IPS-18a (cell line): ENCODE data around the gene CUL3.
"Not testable (repeated sequence)": the region's sequence is repeated elsewhere in the genome, so short reads cannot be mapped to it uniquely, and the experiment has no call there.

Source experiments
- H3K27ac ChIP-seq: one replicate; pipeline ENCODE4 v1.5.1; 2013; ENCODE audit warnings: low read length
- H3K27me3 ChIP-seq: one replicate; pipeline ENCODE4 v1.6.1; 2013; ENCODE audit warnings: mild to moderate bottlenecking, low read length; ENCODE audit not compliant: control insufficient read depth, insufficient read depth
- H3K36me3 ChIP-seq: one replicate; pipeline ENCODE4 v1.6.1; 2013; ENCODE audit warnings: low read depth, low read length; ENCODE audit not compliant: control insufficient read depth
- H3K4me1 ChIP-seq: one replicate; pipeline ENCODE4 v1.6.1; 2013; ENCODE audit warnings: low read depth, low read length; ENCODE audit not compliant: control insufficient read depth
- H3K4me3 ChIP-seq: one replicate; pipeline ENCODE4 v1.5.1; 2013; ENCODE audit warnings: low read length
- H3K9ac ChIP-seq: one replicate; pipeline ENCODE4 v1.6.1; 2013; ENCODE audit warnings: mild to moderate bottlenecking, low read length, moderate library complexity
- H3K9me3 ChIP-seq: one replicate; pipeline ENCODE4 v1.6.1; 2013; ENCODE audit warnings: low read depth, low read length; ENCODE audit not compliant: control insufficient read depth

The CUL3 gene

DNA sequence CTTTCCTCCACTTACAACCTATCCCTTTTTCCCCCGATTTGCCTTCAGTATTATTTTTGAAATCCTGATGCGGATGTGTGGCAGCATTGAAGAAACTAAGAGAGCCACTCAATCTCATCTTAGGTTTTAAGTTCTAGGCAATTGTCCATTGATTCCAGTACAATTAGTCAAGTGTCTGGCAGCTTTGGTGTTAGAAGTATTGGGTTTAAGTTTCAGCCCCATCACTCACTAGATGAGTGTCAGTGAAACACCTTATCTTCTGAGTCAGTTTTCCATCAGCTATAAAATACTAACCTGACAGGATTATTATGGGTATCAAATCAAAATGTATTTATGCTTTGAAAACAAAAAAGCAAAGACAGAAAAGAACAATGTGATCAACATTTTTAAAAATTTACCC, 16.8 kb upstream of the CUL3 start:
- Histone ChIP-seq H3K36me3 (no peaks in the 10 kb centered on the region), H3K27me3 (no peaks in the 10 kb centered on the region), H3K4me1 (no peaks in the 10 kb centered on the region), H3K9me3 (no peaks in the 10 kb centered on the region), H3K9ac (no peak overlapping the region), H3K27ac (no peak overlapping the region), H3K4me3 (no peak overlapping the region)

DNA sequence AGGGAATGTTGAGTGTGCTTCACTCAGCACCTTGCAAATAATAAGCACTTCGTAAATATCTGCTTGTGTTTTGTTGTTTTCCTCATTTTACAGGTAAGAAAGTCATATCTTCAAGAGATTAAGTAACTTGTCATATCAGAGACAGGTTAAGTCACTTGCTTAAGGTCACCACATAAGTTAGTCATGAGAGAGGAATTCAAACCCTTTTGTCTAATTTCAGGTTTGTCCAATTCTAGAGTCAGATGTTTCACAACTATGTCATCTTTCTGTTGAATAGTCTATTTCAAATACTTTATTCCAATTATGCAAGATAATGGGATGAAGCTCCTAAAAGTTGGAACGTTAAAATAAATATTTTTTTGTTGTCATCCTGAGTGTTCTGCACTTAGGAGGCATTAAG, 13.5 kb upstream of the CUL3 start:
- Histone ChIP-seq H3K4me3 (no peak overlapping the region), H3K4me1 (no peaks in the 10 kb centered on the region), H3K9me3 (no peaks in the 10 kb centered on the region), H3K36me3 (no peaks in the 10 kb centered on the region), H3K9ac (no peak overlapping the region), H3K27me3 (no peaks in the 10 kb centered on the region), H3K27ac (no peak overlapping the region)

DNA sequence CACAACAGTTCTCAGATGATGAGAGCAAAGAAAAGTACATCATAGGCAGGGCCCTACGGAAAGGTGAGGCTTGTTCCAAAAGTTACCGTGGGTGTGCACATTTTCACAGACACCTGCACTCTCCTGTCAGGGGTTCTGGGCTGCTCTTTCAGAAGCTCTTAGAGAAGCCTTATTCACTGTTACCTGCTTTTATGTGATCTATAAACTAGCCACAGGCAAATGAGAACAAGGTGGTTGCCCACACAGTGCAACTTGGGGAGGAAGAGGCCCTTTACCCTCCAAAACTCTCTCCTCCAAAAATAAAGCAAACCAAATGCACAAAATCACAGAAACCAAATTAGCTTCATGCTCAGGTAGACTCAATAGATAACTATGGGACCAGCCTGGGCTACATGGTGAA, 11.1 kb upstream of the CUL3 start:
- Histone ChIP-seq H3K27me3 (no peaks in the 10 kb centered on the region), H3K4me1 (no peaks in the 10 kb centered on the region), H3K4me3 (no peak overlapping the region), H3K36me3 (no peaks in the 10 kb centered on the region), H3K9me3 (no peaks in the 10 kb centered on the region), H3K9ac (no peak overlapping the region), H3K27ac (no peak overlapping the region)

DNA sequence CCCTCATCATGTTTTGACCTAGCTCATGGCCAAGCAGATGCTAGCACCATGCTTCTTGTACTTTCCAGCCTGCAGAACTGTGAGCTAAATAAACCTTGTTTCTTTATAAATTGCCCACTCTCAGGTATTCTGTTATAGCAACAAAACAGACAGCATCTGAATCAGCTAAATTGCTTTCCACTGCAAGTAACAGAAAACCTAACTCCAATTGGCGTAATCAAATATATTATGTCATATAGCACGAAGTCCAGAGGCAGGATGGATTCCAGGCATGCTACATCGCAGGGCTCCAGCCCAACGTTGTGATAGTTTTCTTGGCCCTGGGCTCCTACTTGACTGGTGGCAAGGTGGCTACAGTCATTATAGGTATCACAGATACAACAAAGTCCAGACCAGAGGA, 10.4 kb upstream of the CUL3 start:
- Histone ChIP-seq H3K27ac (no peak overlapping the region), H3K4me3 (no peak overlapping the region)

DNA sequence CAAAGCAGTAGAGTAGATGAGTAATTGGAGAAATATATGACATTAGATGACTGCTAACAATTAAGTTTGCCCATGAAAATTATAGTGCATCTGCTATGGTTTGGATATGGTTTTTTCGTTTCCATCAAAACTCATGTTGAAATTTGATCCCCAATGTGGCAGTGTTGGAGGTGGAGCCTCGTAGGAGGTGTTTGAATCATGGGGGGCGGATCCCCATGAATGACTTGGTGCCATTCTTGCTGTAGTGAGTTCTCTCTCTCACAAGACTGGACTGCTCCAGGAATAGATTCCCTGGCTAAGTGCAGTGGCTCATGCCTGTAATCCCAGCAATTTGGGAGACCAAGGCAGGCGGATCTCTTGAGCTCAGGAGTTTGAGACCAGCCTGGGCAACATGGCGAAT, 9.7 kb upstream of the CUL3 start:
- Histone ChIP-seq H3K9me3 (no peaks in the 10 kb centered on the region), H3K4me1 (no peaks in the 10 kb centered on the region)

More for the DNA sequence above, 10.4 kb upstream of the CUL3 start:
- Histone ChIP-seq H3K9me3 (no peaks in the 10 kb centered on the region), H3K27me3 (no peaks in the 10 kb centered on the region), H3K36me3 (no peaks in the 10 kb centered on the region), H3K9ac (no peak overlapping the region), H3K4me1 (no peaks in the 10 kb centered on the region)

DNA sequence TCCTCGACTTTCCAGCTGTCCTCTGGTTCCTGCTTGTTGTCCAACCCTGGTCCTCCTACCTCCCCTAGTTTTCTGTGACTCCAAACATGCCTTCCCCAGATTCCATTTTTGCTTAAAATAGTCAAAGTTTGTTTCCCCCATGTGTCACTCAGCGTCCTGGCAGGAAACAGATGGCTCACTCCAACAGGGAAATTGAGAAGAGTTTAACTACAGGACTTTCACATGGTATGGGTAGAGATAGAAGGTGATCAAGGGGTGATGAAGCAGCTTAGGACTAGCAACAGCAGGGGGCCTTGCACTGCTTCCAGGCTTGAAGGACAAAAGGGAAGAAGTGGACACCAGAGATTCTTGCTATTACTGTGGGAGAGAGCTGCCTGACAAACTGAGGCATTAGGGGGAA, 6.1 kb upstream of the CUL3 start:
- H3K27ac ChIP-seq, result no peak overlapping the region

More for the DNA sequence above, 9.7 kb upstream of the CUL3 start:
- Histone ChIP-seq H3K27ac (no peak overlapping the region), H3K36me3 (no peaks in the 10 kb centered on the region), H3K9ac (no peak overlapping the region), H3K4me3 (no peak overlapping the region), H3K27me3 (no peaks in the 10 kb centered on the region)

DNA sequence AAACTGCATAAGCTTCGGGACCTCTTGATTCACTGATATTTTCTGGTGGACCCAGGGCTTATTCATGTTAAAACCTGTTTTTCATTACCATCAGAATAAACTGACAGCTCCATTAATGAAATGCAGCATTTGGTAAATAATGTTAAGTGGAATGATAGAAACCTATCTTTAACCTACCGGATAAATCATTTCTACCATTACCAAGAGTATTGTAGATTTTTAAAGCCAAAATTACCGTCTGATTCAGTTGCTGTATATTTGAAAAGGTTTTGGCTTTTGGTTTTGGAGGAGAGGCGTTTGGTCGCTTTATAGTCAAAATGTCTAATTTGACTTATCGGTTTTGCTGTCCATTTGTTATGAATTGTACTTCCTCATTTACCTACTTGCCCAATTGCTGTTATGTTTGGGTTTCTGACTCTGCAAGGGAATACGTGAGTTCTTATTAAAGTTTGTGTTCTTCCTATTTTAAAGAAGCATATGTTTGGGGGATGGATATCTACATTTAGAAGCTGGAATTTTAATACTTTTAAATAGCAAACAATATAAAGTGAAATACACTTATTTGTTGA, 1.0 kb upstream of the CUL3 start:
- Histone ChIP-seq H3K9ac (peak overlapping the region; percentile 41), H3K4me1 (peaks cover 16% of the 10 kb centered on the region), H3K4me3 (peak overlapping the region; percentile 78), H3K27me3 (no peaks in the 10 kb centered on the region), H3K36me3 (no peaks in the 10 kb centered on the region), H3K9me3 (no peaks in the 10 kb centered on the region), H3K27ac (peak overlapping the region; percentile 3)

More for the DNA sequence above, 6.1 kb upstream of the CUL3 start:
- Histone ChIP-seq H3K4me3 (no peak overlapping the region), H3K27me3 (no peaks in the 10 kb centered on the region), H3K9me3 (no peaks in the 10 kb centered on the region), H3K36me3 (no peaks in the 10 kb centered on the region), H3K9ac (no peak overlapping the region), H3K4me1 (peaks cover 12% of the 10 kb centered on the region)

DNA sequence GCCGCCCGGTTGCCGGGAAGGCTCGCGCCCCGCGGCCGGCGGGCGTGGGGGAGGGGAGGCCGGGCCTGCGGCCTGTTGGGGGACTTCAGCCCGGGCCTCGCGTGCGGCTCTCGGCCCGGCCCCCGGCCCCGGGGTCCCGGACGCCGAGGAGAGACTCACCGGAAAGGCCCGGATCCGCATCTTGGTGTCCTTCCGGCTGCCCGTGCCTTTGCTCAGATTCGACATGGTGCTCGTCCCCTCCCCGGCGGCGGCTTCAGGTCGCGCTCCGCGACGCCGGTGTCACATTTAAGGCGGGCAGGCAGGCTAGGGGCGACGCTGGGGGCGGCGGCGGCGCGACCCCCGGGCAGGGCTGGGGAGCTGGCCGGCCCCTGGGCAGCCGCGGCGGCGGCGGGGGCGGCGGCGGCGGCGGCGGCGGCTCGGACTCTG, 365 bp downstream of the CUL3 start:
- peak overlapping the region; percentile 91 for H3K4me3 ChIP-seq
- peak overlapping the region; percentile 59 for H3K9ac ChIP-seq
- H3K9me3 ChIP-seq, result no peaks in the 10 kb centered on the region
- H3K4me1 ChIP-seq, result peaks cover 19% of the 10 kb centered on the region
- no peaks in the 10 kb centered on the region for H3K27me3 ChIP-seq
- no peaks in the 10 kb centered on the region for H3K36me3 ChIP-seq
- no peak overlapping the region for H3K27ac ChIP-seq

DNA sequence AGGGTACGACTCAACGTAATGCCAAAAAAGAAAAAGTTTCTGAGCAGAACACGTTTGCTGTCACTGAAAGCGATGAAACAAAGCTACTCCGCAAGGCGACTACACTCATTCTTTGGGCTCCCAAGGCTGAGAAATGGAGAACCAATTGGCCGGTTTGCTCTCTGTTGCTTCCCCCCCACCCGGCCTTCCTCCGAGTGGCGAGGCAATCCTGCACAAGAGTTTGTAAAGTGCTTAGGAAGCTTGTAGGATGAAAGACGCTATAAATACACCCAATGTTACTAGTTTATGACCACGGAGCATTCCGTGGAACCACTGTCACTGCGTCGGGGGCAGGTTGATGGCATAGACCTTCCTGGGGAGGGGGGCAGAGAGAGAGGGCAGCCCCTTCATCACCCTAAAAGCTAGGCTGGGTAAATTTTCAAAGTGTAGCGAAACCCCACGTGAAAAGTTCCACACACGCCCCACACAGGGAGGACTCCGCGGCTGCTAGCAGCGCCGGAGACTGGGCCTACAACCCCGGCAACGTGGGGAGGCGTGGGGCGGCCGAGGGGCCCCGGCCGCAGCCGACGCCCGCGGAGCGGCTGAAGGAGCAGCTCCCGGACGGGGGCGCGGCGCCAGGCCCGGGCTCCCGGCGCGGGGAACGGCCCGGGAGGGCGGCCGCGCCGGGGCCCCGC, 915 bp downstream of the CUL3 start:
- H3K36me3 ChIP-seq, result peaks cover 2% of the 10 kb centered on the region
- H3K27ac ChIP-seq, result no peak overlapping the region
- peaks cover 25% of the 10 kb centered on the region for H3K4me1 ChIP-seq
- peak overlapping the region; percentile 85 for H3K9ac ChIP-seq
- no peaks in the 10 kb centered on the region for H3K9me3 ChIP-seq
- H3K4me3 ChIP-seq, result peak overlapping the region; percentile 91
- no peaks in the 10 kb centered on the region for H3K27me3 ChIP-seq

DNA sequence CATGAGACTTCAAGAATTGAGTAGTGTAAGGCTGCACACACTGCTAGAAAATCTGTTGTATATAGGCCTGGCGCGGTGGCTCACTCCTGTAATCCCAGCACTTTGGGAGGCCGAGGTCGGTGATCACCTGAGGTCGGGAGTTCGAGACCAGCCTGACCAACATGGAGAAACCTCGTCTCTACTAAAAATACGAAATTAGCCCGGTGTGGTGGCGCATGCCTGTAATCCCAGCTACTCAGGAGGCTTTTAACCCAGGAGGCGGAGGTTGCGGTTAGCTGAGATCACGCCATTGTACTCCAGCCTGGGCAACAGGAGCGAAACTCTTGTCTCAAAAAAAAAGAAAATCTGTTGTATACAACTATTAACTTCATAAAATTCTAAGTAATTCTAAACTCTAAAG, 2.1 kb downstream of the CUL3 start:
- H3K9me3 ChIP-seq, H3K27ac ChIP-seq, H3K27me3 ChIP-seq, H3K36me3 ChIP-seq: not testable (repeated sequence)
- Histone ChIP-seq H3K4me1 (peaks cover 28% of the 10 kb centered on the region), H3K9ac (peak overlapping the region; percentile 85), H3K4me3 (peak overlapping the region; percentile 91)

DNA sequence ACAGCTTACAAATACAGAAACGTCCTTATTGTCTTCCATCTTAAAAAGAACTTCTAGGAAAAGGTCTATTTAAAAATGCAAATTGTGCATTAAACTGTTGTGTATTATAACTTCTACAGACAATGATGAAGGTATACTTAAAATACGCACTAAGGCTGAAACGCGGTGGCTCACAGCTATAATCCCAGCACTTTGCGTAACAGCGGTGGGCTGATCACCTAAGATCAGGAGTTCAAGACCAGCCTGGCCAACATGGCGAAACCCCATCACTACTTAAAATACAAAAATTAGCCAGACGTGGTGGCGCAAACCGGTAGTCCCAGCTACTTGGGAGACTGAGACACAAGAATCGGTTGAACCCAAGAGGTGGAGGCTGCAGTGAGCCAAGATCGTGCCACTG, 4.9 kb downstream of the CUL3 start:
- H3K36me3 ChIP-seq, result peaks cover 2% of the 10 kb centered on the region
- H3K9ac ChIP-seq, result no peak overlapping the region
- H3K27me3 ChIP-seq, result no peaks in the 10 kb centered on the region
- H3K9me3 ChIP-seq, result no peaks in the 10 kb centered on the region
- H3K4me1 ChIP-seq, result peaks cover 35% of the 10 kb centered on the region
- H3K27ac ChIP-seq, result no peak overlapping the region
- H3K4me3 ChIP-seq, result no peak overlapping the region

DNA sequence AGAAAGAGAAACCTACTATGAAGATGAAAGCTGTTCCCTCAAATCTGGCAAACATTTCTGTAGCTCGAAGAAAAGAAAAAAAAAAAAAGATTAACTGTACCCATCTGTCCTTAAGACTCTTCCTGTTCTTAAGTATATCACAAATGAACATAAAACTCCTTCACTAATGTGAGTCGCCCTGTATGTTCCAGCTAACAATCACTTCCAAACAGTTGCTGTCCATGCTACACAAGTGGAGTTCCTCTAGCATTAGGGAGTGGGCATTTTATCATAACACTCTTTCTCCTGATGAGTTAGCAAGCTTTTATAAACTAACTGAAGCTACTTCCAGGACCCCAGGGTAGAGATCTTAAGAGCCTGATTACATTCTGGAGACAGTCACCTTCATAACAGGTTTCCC, 5.8 kb downstream of the CUL3 start:
- H3K9ac ChIP-seq, result no peak overlapping the region
- H3K4me1 ChIP-seq, result peaks cover 44% of the 10 kb centered on the region
- no peak overlapping the region for H3K27ac ChIP-seq
- no peaks in the 10 kb centered on the region for H3K27me3 ChIP-seq
- peaks cover 2% of the 10 kb centered on the region for H3K36me3 ChIP-seq
- H3K4me3 ChIP-seq, result no peak overlapping the region
- H3K9me3 ChIP-seq, result no peaks in the 10 kb centered on the region
